Loucy (cell line): ENCODE results near the gene HSD3B2.

Source experiments
- H2AFZ ChIP-seq: fragments of 200-600 bp; sonication (generic); 2 replicates; pipeline ENCODE4 v1.6.0; 2016; ENCODE audit warnings: antibody characterized with exemption, mild to moderate bottlenecking, low read length, moderate library complexity
- H3F3A ChIP-seq: fragments of 200-600 bp; 2 replicates; pipeline ENCODE4 v1.6.0; 2016; ENCODE audit warnings: antibody characterized with exemption, low read depth, mild to moderate bottlenecking
- H3K27me3 ChIP-seq: fragments of 200-600 bp; sonication (generic); 2 replicates; pipeline ENCODE4 v1.6.1; 2014; ENCODE audit warnings: low read length, mild to moderate bottlenecking; ENCODE audit not compliant: insufficient read depth, poor library complexity, severe bottlenecking
- H3K36me3 ChIP-seq: fragments of 200-600 bp; sonication (generic); 2 replicates; pipeline ENCODE4 v1.6.1; 2016; ENCODE audit warnings: low read length; ENCODE audit not compliant: insufficient read depth
- H3K4me1 ChIP-seq: fragments of 200-600 bp; sonication (generic); 2 replicates; pipeline ENCODE4 v1.5.1; 2014; ENCODE audit warnings: low read length, mild to moderate bottlenecking; ENCODE audit not compliant: insufficient read depth, poor library complexity, severe bottlenecking
- H3K4me2 ChIP-seq: fragments of 200-600 bp; sonication (generic); 2 replicates; pipeline ENCODE4 v1.6.0; 2014; ENCODE audit warnings: antibody characterized with exemption, low read length, low read depth, mild to moderate bottlenecking; ENCODE audit not compliant: poor library complexity, severe bottlenecking
- H3K4me3 ChIP-seq: fragments of 200-600 bp; sonication (generic); 2 replicates; pipeline ENCODE4 v1.5.1; 2014; ENCODE audit warnings: low read length, mild to moderate bottlenecking, mixed read lengths; ENCODE audit not compliant: poor library complexity, severe bottlenecking
- H3K79me2 ChIP-seq: fragments of 200-600 bp; sonication (generic); 2 replicates; pipeline ENCODE4 v1.6.1; 2014; ENCODE audit warnings: low read length; ENCODE audit not compliant: insufficient read depth
- H3K9ac ChIP-seq: fragments of 200-600 bp; sonication (generic); 2 replicates; pipeline ENCODE4 v1.6.0; 2014; ENCODE audit warnings: mild to moderate bottlenecking, low read depth, low read length, moderate library complexity; ENCODE audit not compliant: poor library complexity, severe bottlenecking
- H3K9me2 ChIP-seq: fragments of 200-600 bp; sonication (generic); replicated peaks from 2 replicates; pipeline ENCODE4 v1.6.1; 2016; ENCODE audit warnings: low read depth, low read length, mixed read lengths
- H3K9me3 ChIP-seq: fragments of 200-600 bp; sonication (generic); 2 replicates; pipeline ENCODE4 v1.6.1; 2014; ENCODE audit warnings: mild to moderate bottlenecking, antibody characterized with exemption, low read length, low read depth; ENCODE audit not compliant: insufficient read depth
- H4K20me1 ChIP-seq: fragments of 200-600 bp; sonication (generic); 2 replicates; pipeline ENCODE4 v1.6.0; 2014; ENCODE audit warnings: antibody characterized with exemption, low read length, mild to moderate bottlenecking; ENCODE audit not compliant: insufficient read depth, poor library complexity, severe bottlenecking
- CTCF ChIP-seq: fragments of 200-600 bp; sonication (generic); conservative IDR thresholded peaks from 2 replicates; pipeline ENCODE4 v1.5.1; 2014; ENCODE audit warnings: mild to moderate bottlenecking, antibody characterized with exemption, low read length
- EZH2phosphoT487 ChIP-seq: fragments of 200-600 bp; IDR thresholded peaks from 2 replicates; pipeline ENCODE4 v1.6.1; 2018; ENCODE audit warnings: antibody characterized with exemption, mild to moderate bottlenecking, moderate library complexity, borderline replicate concordance

The HSD3B2 gene

GRCh38 chr1:119385650-119386049, 29.3 kb upstream of the HSD3B2 start:
- TF ChIP-seq EZH2phosphoT487: no peak
- TF ChIP-seq CTCF: no peak
- Histone ChIP-seq H3K27me3 (no peaks in the 10 kb centered on the region), H3K4me1 (no peaks in the 10 kb centered on the region)

GRCh38 chr1:119387858-119388257, 27.1 kb upstream of the HSD3B2 start:
- no peaks in the 10 kb centered on the region for H3K9me2 ChIP-seq
- H3K36me3 ChIP-seq: no peaks in the 10 kb centered on the region
- no peaks in the 10 kb centered on the region for H3K27me3 ChIP-seq
- H3F3A ChIP-seq: no peaks in the 10 kb centered on the region
- no peaks in the 10 kb centered on the region for H3K9me3 ChIP-seq
- no peak for TF ChIP-seq EZH2phosphoT487
- TF ChIP-seq CTCF: no peak
- H3K4me1 ChIP-seq: no peaks in the 10 kb centered on the region
- no peak overlapping the region for H2AFZ ChIP-seq
- no peak overlapping the region for H3K9ac ChIP-seq
- H3K4me2 ChIP-seq: no peak overlapping the region
- no peaks in the 10 kb centered on the region for H3K79me2 ChIP-seq
- no peaks in the 10 kb centered on the region for H4K20me1 ChIP-seq
- H3K4me3 ChIP-seq: no peak overlapping the region

More at GRCh38 chr1:119385650-119386049, 29.3 kb upstream of the HSD3B2 start:
- no peaks in the 10 kb centered on the region for H3K79me2 ChIP-seq
- H3K9me2 ChIP-seq: no peaks in the 10 kb centered on the region
- no peaks in the 10 kb centered on the region for H3K36me3 ChIP-seq
- no peak overlapping the region for H3K4me3 ChIP-seq
- no peak overlapping the region for H2AFZ ChIP-seq
- no peaks in the 10 kb centered on the region for H4K20me1 ChIP-seq
- H3K9me3 ChIP-seq: no peaks in the 10 kb centered on the region
- H3K4me2 ChIP-seq: no peak overlapping the region
- H3F3A ChIP-seq: no peaks in the 10 kb centered on the region
- H3K9ac ChIP-seq: no peak overlapping the region

GRCh38 chr1:119388450-119388849, 26.5 kb upstream of the HSD3B2 start:
- H2AFZ ChIP-seq: no peak overlapping the region
- no peak for TF ChIP-seq CTCF
- no peak for TF ChIP-seq EZH2phosphoT487
- no peak overlapping the region for H3K4me3 ChIP-seq

More at GRCh38 chr1:119388450-119388849, 26.5 kb upstream of the HSD3B2 start:
- Histone ChIP-seq H3K79me2 (no peaks in the 10 kb centered on the region), H3K4me1 (no peaks in the 10 kb centered on the region), H3K36me3 (no peaks in the 10 kb centered on the region), H3K9me3 (no peaks in the 10 kb centered on the region), H3F3A (no peaks in the 10 kb centered on the region), H3K9ac (no peak overlapping the region), H4K20me1 (no peaks in the 10 kb centered on the region), H3K4me2 (no peak overlapping the region), H3K9me2 (no peaks in the 10 kb centered on the region), H3K27me3 (no peaks in the 10 kb centered on the region)
